Measurements from ENCODE around the gene NUMBL. TPM values are rescaled to one million over a fixed set of nuclear protein-coding genes. Genes with fewer than 3 reads are reported as not detected.

The NUMBL gene
- total RNA-seq, 1 donor from 2014 or later: 79.3 TPM

DNA sequence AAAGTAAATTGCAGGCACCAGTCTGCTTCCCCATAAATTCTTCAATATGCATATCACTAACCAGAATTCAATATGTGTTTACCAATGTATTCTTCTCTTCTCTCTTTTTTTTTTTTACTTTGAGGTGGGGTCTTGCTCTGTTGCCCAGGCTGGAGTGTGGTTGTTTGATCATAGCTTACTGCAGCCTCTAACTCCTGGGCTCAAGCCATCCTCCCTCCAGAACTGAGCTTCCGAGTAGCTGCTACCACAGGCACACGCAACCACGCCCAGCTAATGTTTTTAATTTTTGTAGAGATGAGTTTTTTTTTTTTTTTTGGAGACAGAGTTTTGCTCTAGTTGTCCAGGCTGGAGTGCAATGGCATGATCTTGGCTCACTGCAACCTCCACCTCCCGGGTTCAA lies 72.5 kb downstream of the NUMBL start:
- FAIRE-seq (no peak), DNase-seq (ENCODE audit: low read depth) (no peak)
- Histone ChIP-seq H3K27ac (ENCODE audit: low read depth, low read length) (no peak overlapping the region), H3K79me2 (ENCODE audit: insufficient read depth, low read length) (peaks cover 3% of the 10 kb centered on the region), H3K36me3 (ENCODE audit: insufficient read depth, low read length) (peaks cover 21% of the 10 kb centered on the region), H3K9me3 (ENCODE audit: insufficient read depth, low read depth, low read length) (no peaks in the 10 kb centered on the region), H3K27me3 (ENCODE audit: insufficient read depth, low read length) (no peaks in the 10 kb centered on the region), H3K4me1 (ENCODE audit: insufficient read depth, low read length) (peaks cover 27% of the 10 kb centered on the region), H2AFZ (ENCODE audit: low read depth, low read length) (no peak overlapping the region), H3K9ac (ENCODE audit: low read length) (no peak overlapping the region), H3K4me2 (ENCODE audit: low read length) (no peak overlapping the region), H3K4me3 (ENCODE audit: insufficient read depth, low read depth, low read length) (no peak overlapping the region), H4K20me1 (ENCODE audit: insufficient read depth, low read length) (no peaks in the 10 kb centered on the region)
- peaks cover 14% of the 10 kb centered on the region for H3K36me3 Mint-ChIP-seq (ENCODE audit: low read depth, unreplicated experiment)
- H3K4me1 Mint-ChIP-seq (ENCODE audit: low read depth, unreplicated experiment): no peaks in the 10 kb centered on the region
- H3K4me3 Mint-ChIP-seq (ENCODE audit: unreplicated experiment): no peak overlapping the region
- H3K27me3 Mint-ChIP-seq (ENCODE audit: low read depth, unreplicated experiment): peaks cover 2% of the 10 kb centered on the region
- H3K27ac Mint-ChIP-seq (ENCODE audit: unreplicated experiment): no peak overlapping the region
- TF ChIP-seq EZH2 (IDR thresholded peaks at IDR 0.05; ENCODE audit: insufficient read depth, low read length): no peak
- H3K9me3 Mint-ChIP-seq (ENCODE audit: unreplicated experiment): no peaks in the 10 kb centered on the region

DNA sequence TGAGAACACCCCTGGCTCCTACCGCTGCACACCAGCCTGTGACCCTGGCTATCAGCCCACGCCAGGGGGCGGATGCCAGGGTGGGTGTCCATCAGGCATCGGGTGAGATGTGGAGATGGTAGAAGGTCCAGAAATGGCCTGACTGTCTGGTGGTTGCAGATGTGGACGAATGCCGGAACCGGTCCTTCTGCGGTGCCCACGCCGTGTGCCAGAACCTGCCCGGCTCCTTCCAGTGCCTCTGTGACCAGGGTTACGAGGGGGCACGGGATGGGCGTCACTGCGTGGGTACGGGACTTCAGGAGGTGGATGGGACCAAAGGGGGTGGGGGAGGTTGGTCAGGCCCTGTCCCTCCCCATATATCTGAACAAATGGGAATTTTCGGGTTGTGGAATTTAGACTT lies 73.5 kb downstream of the NUMBL start:
- FAIRE-seq (no peak), DNase-seq (ENCODE audit: low read depth) (no peak)
- no peak overlapping the region for H3K27ac Mint-ChIP-seq (ENCODE audit: unreplicated experiment)
- H3K9ac ChIP-seq (ENCODE audit: low read length): no peak overlapping the region
- no peak overlapping the region for H2AFZ ChIP-seq (ENCODE audit: low read depth, low read length)
- no peaks in the 10 kb centered on the region for H4K20me1 ChIP-seq (ENCODE audit: insufficient read depth, low read length)
- H3K79me2 ChIP-seq (ENCODE audit: insufficient read depth, low read length): peaks cover 3% of the 10 kb centered on the region
- H3K4me3 Mint-ChIP-seq (ENCODE audit: unreplicated experiment): no peak overlapping the region
- peaks cover 21% of the 10 kb centered on the region for H3K4me1 ChIP-seq (ENCODE audit: insufficient read depth, low read length)
- no peak overlapping the region for H3K4me3 ChIP-seq (ENCODE audit: insufficient read depth, low read depth, low read length)
- TF ChIP-seq, protein P1, sequence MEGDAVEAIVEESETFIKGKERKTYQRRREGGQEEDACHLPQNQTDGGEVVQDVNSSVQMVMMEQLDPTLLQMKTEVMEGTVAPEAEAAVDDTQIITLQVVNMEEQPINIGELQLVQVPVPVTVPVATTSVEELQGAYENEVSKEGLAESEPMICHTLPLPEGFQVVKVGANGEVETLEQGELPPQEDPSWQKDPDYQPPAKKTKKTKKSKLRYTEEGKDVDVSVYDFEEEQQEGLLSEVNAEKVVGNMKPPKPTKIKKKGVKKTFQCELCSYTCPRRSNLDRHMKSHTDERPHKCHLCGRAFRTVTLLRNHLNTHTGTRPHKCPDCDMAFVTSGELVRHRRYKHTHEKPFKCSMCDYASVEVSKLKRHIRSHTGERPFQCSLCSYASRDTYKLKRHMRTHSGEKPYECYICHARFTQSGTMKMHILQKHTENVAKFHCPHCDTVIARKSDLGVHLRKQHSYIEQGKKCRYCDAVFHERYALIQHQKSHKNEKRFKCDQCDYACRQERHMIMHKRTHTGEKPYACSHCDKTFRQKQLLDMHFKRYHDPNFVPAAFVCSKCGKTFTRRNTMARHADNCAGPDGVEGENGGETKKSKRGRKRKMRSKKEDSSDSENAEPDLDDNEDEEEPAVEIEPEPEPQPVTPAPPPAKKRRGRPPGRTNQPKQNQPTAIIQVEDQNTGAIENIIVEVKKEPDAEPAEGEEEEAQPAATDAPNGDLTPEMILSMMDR (IDR thresholded peaks at IDR 0.05; ENCODE audit: insufficient read depth, low read depth, low read length): no peak
- TF ChIP-seq EZH2 (IDR thresholded peaks at IDR 0.05; ENCODE audit: insufficient read depth, low read length): no peak
- H3K9me3 Mint-ChIP-seq (ENCODE audit: unreplicated experiment): no peaks in the 10 kb centered on the region
- H3K4me2 ChIP-seq (ENCODE audit: low read length): no peak overlapping the region
- H3K4me1 Mint-ChIP-seq (ENCODE audit: low read depth, unreplicated experiment): no peaks in the 10 kb centered on the region
- peaks cover 21% of the 10 kb centered on the region for H3K36me3 ChIP-seq (ENCODE audit: insufficient read depth, low read length)
- peaks cover 11% of the 10 kb centered on the region for H3K27me3 Mint-ChIP-seq (ENCODE audit: low read depth, unreplicated experiment)
- peaks cover 12% of the 10 kb centered on the region for H3K36me3 Mint-ChIP-seq (ENCODE audit: low read depth, unreplicated experiment)
- H3K27ac ChIP-seq (ENCODE audit: low read depth, low read length): no peak overlapping the region
- no peaks in the 10 kb centered on the region for H3K9me3 ChIP-seq (ENCODE audit: insufficient read depth, low read depth, low read length)
- no peaks in the 10 kb centered on the region for H3K27me3 ChIP-seq (ENCODE audit: insufficient read depth, low read length)

DNA sequence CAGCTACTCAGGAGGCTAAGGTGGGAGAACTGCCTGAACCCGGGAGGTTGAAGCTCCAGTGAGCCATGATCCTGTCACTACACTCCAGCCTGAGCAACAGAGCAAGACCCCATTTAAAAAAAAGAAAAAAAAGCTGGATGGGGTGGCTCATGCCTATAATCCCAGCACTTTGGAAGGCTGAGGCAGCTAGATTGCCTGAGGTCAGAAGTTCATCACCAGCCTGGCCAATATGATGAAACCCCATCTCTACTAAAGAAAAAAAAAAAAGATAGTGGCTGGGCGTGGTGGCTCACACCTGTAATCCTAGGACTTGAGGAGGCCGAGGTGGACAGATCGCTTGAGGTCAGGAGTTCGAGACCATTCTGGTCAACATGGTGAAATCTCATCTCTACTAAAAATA lies 74.3 kb downstream of the NUMBL start:
- Histone ChIP-seq H3K27me3 (ENCODE audit: insufficient read depth, low read length) (no peaks in the 10 kb centered on the region), H3K9me3 (ENCODE audit: insufficient read depth, low read depth, low read length) (no peaks in the 10 kb centered on the region), H3K79me2 (ENCODE audit: insufficient read depth, low read length) (peaks cover 3% of the 10 kb centered on the region), H3K27ac (ENCODE audit: low read depth, low read length) (peak overlapping the region; percentile 63), H4K20me1 (ENCODE audit: insufficient read depth, low read length) (no peaks in the 10 kb centered on the region), H2AFZ (ENCODE audit: low read depth, low read length) (no peak overlapping the region), H3K9ac (ENCODE audit: low read length) (no peak overlapping the region), H3K4me3 (ENCODE audit: insufficient read depth, low read depth, low read length) (no peak overlapping the region), H3K36me3 (ENCODE audit: insufficient read depth, low read length) (peaks cover 17% of the 10 kb centered on the region), H3K4me2 (ENCODE audit: low read length) (no peak overlapping the region), H3K4me1 (ENCODE audit: insufficient read depth, low read length) (peaks cover 25% of the 10 kb centered on the region)
- Mint-ChIP-seq H3K36me3 (ENCODE audit: low read depth, unreplicated experiment) (peaks cover 8% of the 10 kb centered on the region), H3K4me3 (ENCODE audit: unreplicated experiment) (no peak overlapping the region), H3K4me1 (ENCODE audit: low read depth, unreplicated experiment) (no peaks in the 10 kb centered on the region), H3K27me3 (ENCODE audit: low read depth, unreplicated experiment) (peaks cover 11% of the 10 kb centered on the region), H3K27ac (ENCODE audit: unreplicated experiment) (no peak overlapping the region), H3K9me3 (ENCODE audit: unreplicated experiment) (no peaks in the 10 kb centered on the region)
- TF ChIP-seq EZH2 (IDR thresholded peaks at IDR 0.05; ENCODE audit: insufficient read depth, low read length): no peak
- TF ChIP-seq, protein P1 (IDR thresholded peaks at IDR 0.05; ENCODE audit: insufficient read depth, low read depth, low read length): no peak
- DNase-seq (ENCODE audit: low read depth) (no peak), FAIRE-seq (no peak)

Other genes with a start within 250 kb of the NUMBL start
- gene SERTAD3, start 246.3 kb downstream of the NUMBL start, total RNA-seq: 49.7 and 58.5 TPM in 2 replicates
- 27.1 and 32.7 TPM in 2 replicates for gene BLVRB, start 224.9 kb downstream of the NUMBL start, total RNA-seq
- 0.41 and 0.53 TPM in 2 replicates for gene SPTBN4, start 223.7 kb downstream of the NUMBL start, total RNA-seq
- 56.3 and 60.4 TPM in 2 replicates for gene SHKBP1, start 113.8 kb downstream of the NUMBL start, total RNA-seq
- 46.9 and 63.5 TPM in 2 replicates for gene LTBP4, start 89.3 kb downstream of the NUMBL start, total RNA-seq
- 26.0 and 29.4 TPM in 2 replicates for gene COQ8B, start 26.2 kb upstream of the NUMBL start, total RNA-seq
- 19.0 and 19.7 TPM in 2 replicates for gene ITPKC, start 26.5 kb upstream of the NUMBL start, total RNA-seq
- gene ACTMAP, start 59.8 kb upstream of the NUMBL start, total RNA-seq: 9.6 and 10.1 TPM in 2 replicates
- 60.0 and 67.0 TPM in 2 replicates for gene SNRPA, start 60.6 kb upstream of the NUMBL start, total RNA-seq
- gene MIA, start 84.9 kb upstream of the NUMBL start, total RNA-seq: 2.5 TPM in 2 replicates
- 18.8 and 21.0 TPM in 2 replicates for gene RAB4B, start 87.6 kb upstream of the NUMBL start, total RNA-seq
- gene EGLN2, start 108.5 kb upstream of the NUMBL start, total RNA-seq: 82.1 and 84.6 TPM in 2 replicates
- gene CYP2A6, start 159.8 kb upstream of the NUMBL start, total RNA-seq: not detected in 2 replicates
- gene CYP2A7, start 191.6 kb upstream of the NUMBL start, total RNA-seq: not detected in 2 replicates

Measured in astrocyte (in vitro differentiated cells and primary cell).